Measurements from ENCODE around the gene XYLB.

DNA sequence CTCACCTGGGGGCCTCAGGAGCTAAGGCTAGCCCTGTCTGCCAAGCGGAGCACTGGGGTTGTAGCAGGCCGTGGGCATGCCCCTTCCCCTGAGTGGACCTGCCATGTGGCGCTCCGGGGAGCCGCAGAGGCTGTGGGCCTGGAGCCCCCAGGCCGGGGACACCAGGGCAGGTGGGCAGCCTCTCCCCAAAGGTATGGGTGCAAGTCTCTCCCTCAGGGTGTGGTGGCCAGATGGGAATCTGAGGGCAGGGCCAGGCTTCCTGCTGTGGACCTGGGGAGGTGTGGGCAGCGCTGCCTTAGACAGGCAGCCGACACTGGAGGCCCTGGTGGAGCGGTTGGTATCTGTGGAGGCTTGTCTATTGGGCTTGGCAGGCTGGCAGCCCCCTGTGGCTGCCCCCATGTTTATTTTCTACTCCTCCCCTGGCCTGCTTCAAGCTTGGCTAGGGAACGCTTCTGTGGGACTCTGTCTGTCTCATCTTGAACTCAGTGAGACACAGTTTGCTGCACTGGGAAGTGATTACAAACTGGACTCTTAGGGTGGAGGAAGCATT lies 113.0 kb downstream of the XYLB start:
- no peak for TF ChIP-seq CTCF (IDR thresholded peaks at IDR 0.05)
- TF ChIP-seq POLR2A (IDR thresholded peaks at IDR 0.05) = no peak
- TF ChIP-seq POLR2AphosphoS5 (IDR thresholded peaks at IDR 0.05) = no peak
